ENCODE data around the gene C1QTNF2.
"Not testable (repeated sequence)": the region's sequence is repeated elsewhere in the genome, so short reads cannot be mapped to it uniquely, and the experiment has no call there.

C1QTNF2 gene

DNA sequence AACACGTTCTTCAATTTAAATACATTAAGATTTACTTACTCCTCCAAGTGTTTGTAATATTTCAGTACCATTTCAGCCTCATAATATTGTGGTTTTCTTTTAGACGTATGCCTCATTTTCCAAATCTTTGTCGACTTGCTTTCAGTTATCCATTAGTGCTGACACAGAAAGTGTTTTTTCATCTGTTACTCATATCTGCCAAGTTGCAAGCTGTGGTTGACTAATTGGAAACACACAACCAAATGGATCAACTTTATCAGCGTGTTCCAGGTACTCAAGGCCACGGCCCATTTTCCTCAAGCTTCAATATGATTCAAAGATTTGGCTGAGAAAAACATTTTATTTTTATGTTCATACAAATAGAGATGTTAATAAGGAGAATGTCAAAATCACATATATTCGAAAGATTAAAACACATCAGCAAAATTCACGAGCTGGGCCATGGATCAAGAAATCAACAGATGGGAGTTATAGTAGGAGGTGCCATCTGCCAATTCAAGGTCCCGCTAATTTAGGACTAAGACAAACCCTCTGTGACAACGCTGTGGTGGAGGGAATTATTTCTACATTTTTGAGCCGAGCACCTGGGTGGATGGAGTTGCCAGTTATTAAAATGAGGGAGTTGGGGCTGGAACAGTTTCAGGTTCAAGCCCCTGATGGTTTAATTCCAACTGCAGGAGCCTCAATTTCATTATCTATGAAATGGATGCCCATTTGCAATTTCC lies 30.9 kb downstream of the C1QTNF2 start:
- DNase-seq = no peak

DNA sequence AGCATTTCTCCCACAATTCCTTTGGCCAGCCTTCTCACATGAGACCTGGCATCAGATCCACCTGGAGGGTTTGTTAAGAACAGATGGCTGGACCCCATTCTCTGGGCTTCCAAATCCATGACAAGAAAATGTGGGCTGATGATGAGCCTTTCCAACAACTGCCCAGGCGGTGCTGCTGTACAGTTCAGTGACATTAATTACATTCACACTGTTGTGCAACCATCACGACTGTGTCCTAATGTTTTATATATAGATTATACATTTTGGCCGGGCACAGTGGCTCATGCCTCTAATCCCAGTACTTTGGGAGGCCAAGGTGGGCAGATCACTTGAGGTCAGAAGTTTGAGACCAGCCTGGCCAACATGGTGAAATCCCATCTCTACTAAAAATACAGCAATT lies 35.7 kb downstream of the C1QTNF2 start:
- not testable (repeated sequence) for DNase-seq

DNA sequence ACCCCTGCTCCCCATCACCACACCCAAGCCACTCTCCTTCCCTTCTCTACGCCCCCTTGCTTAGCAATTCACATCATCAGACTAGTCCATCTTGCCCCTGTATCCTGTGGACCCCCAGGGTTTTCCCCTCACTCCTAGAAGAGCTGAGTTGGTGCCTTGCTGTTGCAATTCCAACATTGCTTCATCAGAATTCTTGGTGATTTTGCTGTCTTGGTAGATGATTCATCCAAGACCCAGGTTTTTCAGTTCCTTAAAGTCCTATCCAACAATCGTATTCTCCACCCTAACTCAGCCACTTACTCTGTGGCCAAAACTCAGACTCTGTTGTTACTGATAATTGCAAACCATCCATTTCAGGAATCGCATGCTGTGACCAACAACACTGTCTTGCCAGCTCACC lies 36.7 kb downstream of the C1QTNF2 start:
- no peak for DNase-seq

GRCh38 chr5:160330212-160330611 lies 40.2 kb downstream of the C1QTNF2 start:
- no peak for DNase-seq

DNA sequence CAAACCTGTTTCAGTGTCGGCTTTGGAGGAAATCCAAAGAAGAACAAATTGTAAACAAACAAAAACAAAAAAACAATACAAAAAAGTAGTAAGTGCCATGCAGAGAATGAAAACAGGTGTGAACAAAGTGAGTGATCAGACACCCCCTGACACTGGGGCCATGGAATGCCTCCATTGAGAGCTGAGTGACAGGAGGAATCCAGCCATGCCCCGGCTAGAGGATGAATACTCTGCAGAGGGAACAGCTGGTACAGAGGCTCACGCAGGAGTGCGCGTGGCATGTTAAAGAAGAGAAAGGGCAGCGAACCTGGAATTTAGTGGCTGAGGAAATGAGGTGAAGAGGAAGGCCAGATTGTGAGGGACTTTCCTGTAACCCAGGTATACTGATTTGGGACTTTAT lies 42.6 kb downstream of the C1QTNF2 start:
- no peak for DNase-seq

- DNase-seq = no peak
These were observed 43.4 kb downstream of the C1QTNF2 start for GRCh38 chr5:160326981-160327380.

- no peak for DNase-seq
These were observed 44.7 kb downstream of the C1QTNF2 start for GRCh38 chr5:160325716-160326115.

DNA sequence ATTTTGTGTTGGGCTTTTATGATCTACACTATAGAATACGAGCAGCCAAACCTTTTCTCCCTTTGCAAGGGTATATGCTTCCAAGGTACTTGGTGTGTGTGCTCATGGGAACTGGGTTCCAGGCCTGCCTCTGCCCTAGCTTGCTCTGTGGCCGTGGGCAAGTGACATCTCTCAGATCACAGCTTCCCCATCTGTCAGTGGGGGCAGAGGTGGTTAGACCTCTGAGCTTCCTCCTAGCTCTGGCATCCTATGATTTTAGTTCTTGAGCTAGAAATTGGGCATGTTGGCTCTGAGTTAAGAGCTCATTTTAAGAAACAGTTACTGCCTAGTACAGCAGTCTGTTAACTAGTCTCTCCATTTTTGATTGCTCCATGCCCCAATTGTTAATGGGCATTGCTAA lies 45.5 kb downstream of the C1QTNF2 start:
- DNase-seq = peak; percentile 38 to 40

GRCh38 chr5:160318409-160318808 lies 52.0 kb downstream of the C1QTNF2 start:
- peak in 1 of 2 experiments; percentile 22 for DNase-seq

- no peak for DNase-seq
These were observed 53.0 kb downstream of the C1QTNF2 start for GRCh38 chr5:160317434-160317833.

- DNase-seq = no peak
These were observed 54.5 kb downstream of the C1QTNF2 start for GRCh38 chr5:160315968-160316367.

GRCh38 chr5:160312960-160313727 lies 57.3 kb downstream of the C1QTNF2 start:
- DNase-seq = no peak

DNA sequence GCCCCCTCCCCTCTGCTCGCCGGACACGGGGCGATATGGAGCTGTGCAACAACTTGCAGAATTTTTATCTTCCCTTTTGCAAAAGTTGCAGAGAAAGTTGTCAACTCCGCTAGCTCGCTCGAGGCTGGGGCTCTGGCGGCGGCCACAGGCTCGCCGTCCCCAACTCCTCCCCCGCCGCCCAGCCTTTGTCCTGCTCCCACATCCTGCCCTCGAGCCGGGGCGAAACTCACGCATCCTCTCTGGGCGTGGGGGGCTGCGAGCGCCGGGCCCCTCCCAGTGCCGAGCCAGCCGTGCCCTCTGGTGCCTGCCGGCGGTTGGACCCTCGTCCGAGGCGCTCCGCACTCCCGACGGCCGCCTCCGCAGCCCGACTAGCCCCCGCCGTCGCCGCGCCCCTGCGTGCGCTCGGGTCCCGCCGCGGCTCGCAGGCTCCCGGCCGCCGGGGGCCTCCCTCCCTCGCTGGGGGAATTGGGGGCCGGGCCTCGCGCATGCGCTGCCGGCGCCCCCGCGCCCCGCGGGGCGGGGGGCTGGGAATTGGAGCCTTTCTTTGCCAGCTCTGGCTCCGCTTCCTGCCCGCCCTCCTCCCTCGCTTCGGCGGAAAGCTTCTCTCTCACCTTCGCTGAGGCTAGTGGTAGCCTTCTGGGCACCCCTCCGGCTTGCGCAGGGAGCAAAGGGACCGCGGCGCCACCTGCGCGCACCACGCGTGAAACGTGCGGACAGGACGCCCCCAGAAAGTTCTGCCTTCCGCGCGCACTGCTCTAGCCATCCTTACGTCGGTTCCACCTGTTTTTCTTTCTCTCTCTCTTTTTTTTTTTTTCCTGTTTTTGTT lies 58.1 kb downstream of the C1QTNF2 start, which contains the start of gene CCNJL:
CCNJL (minus strand) TSS at position 431 of the 826 bp plus-strand sequence. CDS start 641 bp downstream, outside the sequence.
- DNase-seq = no peak

- DNase-seq = no peak
These were observed 58.8 kb downstream of the C1QTNF2 start for GRCh38 chr5:160311491-160312133.

GRCh38 chr5:160310552-160311295 lies 59.7 kb downstream of the C1QTNF2 start:
- DNase-seq = no peak

- no peak for DNase-seq
These were observed 60.3 kb downstream of the C1QTNF2 start for GRCh38 chr5:160310140-160310539.

DNA sequence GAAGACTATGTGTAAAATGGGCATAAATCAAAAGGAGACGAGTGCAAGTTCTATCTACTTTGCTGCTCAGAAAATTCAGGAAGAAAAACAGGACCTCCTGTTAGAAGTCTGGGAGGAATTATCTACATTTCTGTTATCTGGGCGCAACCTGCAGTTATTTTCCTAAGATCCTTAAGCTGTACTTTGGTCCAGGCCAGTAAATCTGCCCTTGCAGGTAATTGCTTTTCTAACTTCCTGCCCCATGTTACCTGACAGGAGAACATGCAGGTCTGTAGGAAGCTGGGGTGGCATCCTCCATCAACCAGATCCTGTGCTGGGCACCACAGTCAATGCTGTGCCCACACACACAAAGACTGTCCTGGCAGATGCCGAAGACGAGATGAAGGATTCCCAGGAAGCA lies 63.7 kb downstream of the C1QTNF2 start:
- DNase-seq = no peak

- no peak for DNase-seq
These were observed 65.1 kb downstream of the C1QTNF2 start for GRCh38 chr5:160305319-160305718.

DNA sequence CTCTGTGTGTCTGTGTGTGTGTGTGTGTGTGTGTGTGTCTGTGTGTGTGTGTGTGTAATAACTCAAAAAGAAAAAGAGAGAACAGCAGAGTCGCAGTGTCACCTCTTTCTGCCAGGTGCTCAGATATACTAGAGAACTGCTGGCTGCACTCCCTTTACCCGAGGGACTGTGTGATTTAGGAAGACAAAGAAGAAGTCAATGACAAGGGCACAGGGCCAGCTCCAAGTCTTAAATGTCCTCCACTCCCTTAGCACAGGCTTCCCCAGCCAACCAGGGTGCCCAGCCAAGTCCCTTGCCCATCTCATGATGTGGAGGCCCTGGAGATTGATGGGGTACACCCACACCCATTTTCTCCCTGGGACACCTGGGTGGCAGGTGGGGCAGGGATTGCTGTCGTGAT lies 66.7 kb downstream of the C1QTNF2 start:
- no peak for DNase-seq

DNA sequence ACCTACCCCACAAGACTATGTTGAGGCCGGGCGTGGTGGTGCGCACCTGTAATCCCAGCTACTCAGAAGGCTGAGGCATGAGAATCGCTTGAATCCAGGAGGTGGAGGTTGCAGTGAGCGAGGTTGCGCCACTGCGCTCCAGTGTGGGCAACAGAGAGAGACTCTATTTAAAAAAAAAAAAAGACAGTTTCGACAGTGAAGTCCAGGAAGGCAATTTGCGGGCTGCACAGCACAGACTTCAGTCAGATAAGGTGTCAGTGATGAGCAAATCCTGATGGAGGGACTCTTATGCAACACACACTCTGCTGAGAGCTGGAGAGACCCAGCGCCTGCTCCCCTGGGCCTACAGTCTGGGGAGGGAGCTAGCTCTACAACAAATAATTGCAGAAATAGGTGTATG lies 72.2 kb downstream of the C1QTNF2 start:
- DNase-seq = no peak

GRCh38 chr5:160297776-160298175 lies 72.7 kb downstream of the C1QTNF2 start:
- DNase-seq = no peak
